ENCODE results near the gene SIMC1.

GRCh38 chr5:176389135-176390123, 151.2 kb downstream of the SIMC1 start:
- TF ChIP-seq, protein P1, sequence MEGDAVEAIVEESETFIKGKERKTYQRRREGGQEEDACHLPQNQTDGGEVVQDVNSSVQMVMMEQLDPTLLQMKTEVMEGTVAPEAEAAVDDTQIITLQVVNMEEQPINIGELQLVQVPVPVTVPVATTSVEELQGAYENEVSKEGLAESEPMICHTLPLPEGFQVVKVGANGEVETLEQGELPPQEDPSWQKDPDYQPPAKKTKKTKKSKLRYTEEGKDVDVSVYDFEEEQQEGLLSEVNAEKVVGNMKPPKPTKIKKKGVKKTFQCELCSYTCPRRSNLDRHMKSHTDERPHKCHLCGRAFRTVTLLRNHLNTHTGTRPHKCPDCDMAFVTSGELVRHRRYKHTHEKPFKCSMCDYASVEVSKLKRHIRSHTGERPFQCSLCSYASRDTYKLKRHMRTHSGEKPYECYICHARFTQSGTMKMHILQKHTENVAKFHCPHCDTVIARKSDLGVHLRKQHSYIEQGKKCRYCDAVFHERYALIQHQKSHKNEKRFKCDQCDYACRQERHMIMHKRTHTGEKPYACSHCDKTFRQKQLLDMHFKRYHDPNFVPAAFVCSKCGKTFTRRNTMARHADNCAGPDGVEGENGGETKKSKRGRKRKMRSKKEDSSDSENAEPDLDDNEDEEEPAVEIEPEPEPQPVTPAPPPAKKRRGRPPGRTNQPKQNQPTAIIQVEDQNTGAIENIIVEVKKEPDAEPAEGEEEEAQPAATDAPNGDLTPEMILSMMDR (IDR thresholded peaks at IDR 0.05; ENCODE audit: insufficient read depth, low read depth, low read length) = no peak
- TF ChIP-seq EZH2 (IDR thresholded peaks at IDR 0.05; ENCODE audit: insufficient read depth, low read length) = no peak
